RWPE2 (cell line): Measurements from ENCODE around the gene SIGLEC7.

Source experiments
- ATAC-seq: fragments of 200-7000 bp; cut with Tn5 transposase; 3 replicates; pipeline ENCODE4 v1.9.1; 2021; ENCODE audit warnings: low read depth
- DNase-seq: peaks from one replicate; pipeline ENCODE4 v3.0.0-alpha.2; 2020; ENCODE audit warnings: low spot score
- H3K27ac ChIP-seq: fragments of 450-650 bp; 2 replicates; pipeline ENCODE4 v1.5.1; 2017; ENCODE audit warnings: mild to moderate bottlenecking; ENCODE audit not compliant: poor library complexity, severe bottlenecking
- H3K27me3 ChIP-seq: fragments of 250-450 bp; sonication (Bioruptor Pico); 2 replicates; pipeline ENCODE4 v1.5.1; 2021; ENCODE audit warnings: mild to moderate bottlenecking, moderate library complexity; ENCODE audit not compliant: insufficient read depth, poor library complexity, severe bottlenecking
- H3K36me3 ChIP-seq: fragments of 250-450 bp; sonication (Bioruptor Pico); 2 replicates; pipeline ENCODE4 v1.5.1; 2020; ENCODE audit warnings: low read depth, mild to moderate bottlenecking, moderate library complexity
- H3K4me1 ChIP-seq: fragments of 250-450 bp; sonication (Bioruptor Pico); 2 replicates; pipeline ENCODE4 v1.5.1; 2021; ENCODE audit warnings: mild to moderate bottlenecking, moderate library complexity; ENCODE audit not compliant: insufficient read depth, poor library complexity, severe bottlenecking
- H3K4me3 ChIP-seq: fragments of 250-450 bp; sonication (Bioruptor Pico); 2 replicates; pipeline ENCODE4 v1.5.1; 2021; ENCODE audit warnings: mild to moderate bottlenecking, moderate library complexity; ENCODE audit not compliant: severe bottlenecking
- H3K9me3 ChIP-seq: fragments of 250-450 bp; sonication (Bioruptor Pico); 2 replicates; pipeline ENCODE4 v1.5.1; 2021; ENCODE audit warnings: mild to moderate bottlenecking, moderate library complexity; ENCODE audit not compliant: severe bottlenecking
- TF ChIP-seq, protein P1 (sequence below): fragments of 450-650 bp; IDR thresholded peaks from one replicate; pipeline ENCODE4 v1.5.1; 2017; ENCODE audit warnings: mild to moderate bottlenecking, moderate library complexity; ENCODE audit not compliant: poor library complexity, severe bottlenecking

The SIGLEC7 gene

DNA sequence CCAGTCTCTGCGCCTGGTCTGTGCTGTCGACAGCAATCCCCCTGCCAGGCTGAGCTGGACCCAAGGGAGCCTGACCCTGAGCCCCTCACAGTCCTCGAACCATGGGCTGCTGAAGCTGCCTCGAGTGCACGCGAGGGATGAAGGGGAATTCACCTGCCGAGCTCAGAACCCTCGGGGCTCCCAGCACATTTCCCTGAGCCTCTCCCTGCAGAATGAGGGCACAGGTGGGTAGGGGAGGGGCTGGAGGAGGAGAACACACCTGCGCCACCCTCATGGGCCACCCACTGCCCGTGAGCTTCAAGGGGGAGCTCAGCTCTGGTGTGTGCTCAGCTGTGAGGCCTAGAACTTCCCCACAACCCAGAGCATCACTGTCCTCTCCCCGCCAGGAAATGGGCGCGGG, 44.2 kb downstream of the SIGLEC7 start:
- Histone ChIP-seq H3K27me3 (no peaks in the 10 kb centered on the region), H3K4me1 (no peaks in the 10 kb centered on the region), H3K36me3 (no peaks in the 10 kb centered on the region), H3K9me3 (no peaks in the 10 kb centered on the region), H3K27ac (no peak overlapping the region), H3K4me3 (no peak overlapping the region)
- no peak for DNase-seq
- no peak for ATAC-seq
- TF ChIP-seq, protein P1, sequence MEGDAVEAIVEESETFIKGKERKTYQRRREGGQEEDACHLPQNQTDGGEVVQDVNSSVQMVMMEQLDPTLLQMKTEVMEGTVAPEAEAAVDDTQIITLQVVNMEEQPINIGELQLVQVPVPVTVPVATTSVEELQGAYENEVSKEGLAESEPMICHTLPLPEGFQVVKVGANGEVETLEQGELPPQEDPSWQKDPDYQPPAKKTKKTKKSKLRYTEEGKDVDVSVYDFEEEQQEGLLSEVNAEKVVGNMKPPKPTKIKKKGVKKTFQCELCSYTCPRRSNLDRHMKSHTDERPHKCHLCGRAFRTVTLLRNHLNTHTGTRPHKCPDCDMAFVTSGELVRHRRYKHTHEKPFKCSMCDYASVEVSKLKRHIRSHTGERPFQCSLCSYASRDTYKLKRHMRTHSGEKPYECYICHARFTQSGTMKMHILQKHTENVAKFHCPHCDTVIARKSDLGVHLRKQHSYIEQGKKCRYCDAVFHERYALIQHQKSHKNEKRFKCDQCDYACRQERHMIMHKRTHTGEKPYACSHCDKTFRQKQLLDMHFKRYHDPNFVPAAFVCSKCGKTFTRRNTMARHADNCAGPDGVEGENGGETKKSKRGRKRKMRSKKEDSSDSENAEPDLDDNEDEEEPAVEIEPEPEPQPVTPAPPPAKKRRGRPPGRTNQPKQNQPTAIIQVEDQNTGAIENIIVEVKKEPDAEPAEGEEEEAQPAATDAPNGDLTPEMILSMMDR, result no peak

DNA sequence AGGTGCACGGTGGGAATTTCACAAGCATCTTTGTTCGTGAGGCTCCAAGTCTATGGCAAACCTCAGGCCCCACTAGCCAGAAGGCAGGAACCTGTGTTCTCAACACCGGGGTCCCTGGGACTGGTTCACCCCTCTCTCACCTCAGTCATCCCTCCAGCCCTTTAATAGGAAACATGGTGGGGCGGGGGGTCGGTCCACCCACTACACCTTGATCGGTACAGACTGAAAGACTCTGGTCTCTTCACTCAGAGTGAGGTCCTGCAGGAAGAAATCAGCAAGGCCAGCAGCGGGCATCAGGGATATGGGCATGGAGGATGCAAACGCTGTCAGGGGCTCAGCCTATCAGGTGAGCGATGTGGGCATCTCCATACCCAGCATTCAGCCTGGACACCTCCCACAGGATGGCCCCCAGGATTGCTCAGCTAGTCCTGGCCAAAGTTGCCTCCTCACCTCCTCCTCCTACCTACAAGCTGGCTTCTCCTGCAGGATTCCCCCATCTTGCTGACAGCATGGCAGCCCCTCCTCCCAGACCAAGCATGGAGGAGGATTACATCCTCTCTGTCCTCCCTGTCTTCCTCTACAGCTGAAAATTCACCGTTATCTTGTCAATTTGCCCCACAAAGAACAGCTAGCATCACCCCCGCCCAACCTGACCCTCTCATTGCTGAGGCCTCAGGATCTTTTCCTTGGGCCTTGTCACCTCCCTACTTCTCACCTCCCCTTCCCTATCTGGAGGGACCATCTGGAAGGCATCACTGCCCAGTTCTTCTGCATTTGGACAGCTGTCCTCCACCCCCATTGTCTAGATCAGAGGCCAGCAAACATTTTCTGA, 45.5 kb downstream of the SIGLEC7 start:
- no peak overlapping the region for H3K27ac ChIP-seq
- H3K36me3 ChIP-seq, result no peaks in the 10 kb centered on the region
- DNase-seq (no peak), ATAC-seq (no peak)
- H3K4me3 ChIP-seq, result no peak overlapping the region
- TF ChIP-seq, protein P1, result no peak
- no peaks in the 10 kb centered on the region for H3K27me3 ChIP-seq
- no peaks in the 10 kb centered on the region for H3K4me1 ChIP-seq
- no peaks in the 10 kb centered on the region for H3K9me3 ChIP-seq

DNA sequence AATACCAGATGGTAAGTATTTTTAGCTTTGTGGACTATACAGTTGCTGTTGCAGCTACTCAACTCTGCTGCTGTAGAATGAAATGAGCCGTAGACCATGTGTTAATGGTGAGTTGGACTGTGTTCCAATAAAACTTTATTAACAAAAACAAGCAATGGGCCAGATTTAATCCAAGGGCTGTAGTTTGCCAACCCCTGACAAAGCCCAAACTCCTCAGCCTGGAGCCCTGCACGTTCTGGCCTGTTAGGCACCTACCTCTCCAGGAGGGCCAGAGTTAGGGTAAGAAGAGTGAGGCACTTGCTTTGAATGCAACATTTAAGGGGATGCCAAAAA, 46.1 kb downstream of the SIGLEC7 start:
- ATAC-seq (no peak), DNase-seq (no peak)
- no peaks in the 10 kb centered on the region for H3K4me1 ChIP-seq
- H3K4me3 ChIP-seq, result no peak overlapping the region
- TF ChIP-seq, protein P1, result no peak
- no peaks in the 10 kb centered on the region for H3K9me3 ChIP-seq
- no peak overlapping the region for H3K27ac ChIP-seq
- no peaks in the 10 kb centered on the region for H3K27me3 ChIP-seq
- no peaks in the 10 kb centered on the region for H3K36me3 ChIP-seq

DNA sequence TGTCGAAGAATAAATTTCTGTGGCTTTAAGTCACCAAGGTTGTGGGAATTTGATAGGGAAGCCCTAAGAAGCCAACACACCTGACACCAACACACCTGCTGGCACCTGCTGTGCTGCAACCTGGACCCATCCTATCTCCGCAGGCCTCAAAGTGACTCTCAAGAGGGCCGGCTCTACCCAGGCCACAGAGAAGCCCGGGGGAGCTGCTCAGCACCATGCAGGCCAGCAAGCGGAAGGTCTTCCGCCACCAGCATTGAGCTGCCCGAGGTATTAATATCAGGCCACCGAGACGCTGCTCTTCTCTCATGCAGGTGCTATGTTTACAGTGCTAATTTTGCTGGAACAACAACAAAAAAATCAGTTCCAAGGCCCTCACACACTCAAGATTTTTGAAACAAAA, 50.6 kb downstream of the SIGLEC7 start:
- no peaks in the 10 kb centered on the region for H3K9me3 ChIP-seq
- no peaks in the 10 kb centered on the region for H3K27me3 ChIP-seq
- H3K4me3 ChIP-seq, result no peak overlapping the region
- DNase-seq, result no peak
- no peak for ATAC-seq
- TF ChIP-seq, protein P1, result no peak
- H3K27ac ChIP-seq, result no peak overlapping the region
- H3K36me3 ChIP-seq, result no peaks in the 10 kb centered on the region
- H3K4me1 ChIP-seq, result no peaks in the 10 kb centered on the region
